RWPE1 (cell line): ENCODE results near the gene CLASP1.
"Not testable (repeated sequence)": the region's sequence is repeated elsewhere in the genome, so short reads cannot be mapped to it uniquely, and the experiment has no call there.

Experiments
- CTCF ChIA-PET: fragments of 350-600 bp; sonication (Branson Sonifier 250); formaldehyde crosslinking; extraction: SDS; loops from one replicate; lab custom pipeline; 2021; lab: Yijun Ruan, JAX
- POLR2A ChIA-PET: fragments of 400-600 bp; formaldehyde crosslinking; extraction: SDS; loops from one replicate; lab custom pipeline; 2020; ENCODE audit warnings: antibody characterized with exemption; ENCODE audit not compliant: low non-redundant PET; lab: Yijun Ruan, JAX
- DNase-seq: peaks from one replicate; pipeline ENCODE4 v3.0.0; 2012; ENCODE audit warnings: low spot score
- H3K27ac ChIP-seq: fragments of 450-650 bp; 2 replicates; pipeline ENCODE4 v1.5.1; 2017
- TF ChIP-seq, protein P1 (sequence below): fragments of 450-650 bp; conservative IDR thresholded peaks from 2 replicates; pipeline ENCODE4 v1.5.1; 2017; ENCODE audit warnings: low read depth, mild to moderate bottlenecking

The CLASP1 gene

GRCh38 chr2:121611730-121612705 is 37.2 kb downstream of the CLASP1 start:
- TF ChIP-seq, protein P1, sequence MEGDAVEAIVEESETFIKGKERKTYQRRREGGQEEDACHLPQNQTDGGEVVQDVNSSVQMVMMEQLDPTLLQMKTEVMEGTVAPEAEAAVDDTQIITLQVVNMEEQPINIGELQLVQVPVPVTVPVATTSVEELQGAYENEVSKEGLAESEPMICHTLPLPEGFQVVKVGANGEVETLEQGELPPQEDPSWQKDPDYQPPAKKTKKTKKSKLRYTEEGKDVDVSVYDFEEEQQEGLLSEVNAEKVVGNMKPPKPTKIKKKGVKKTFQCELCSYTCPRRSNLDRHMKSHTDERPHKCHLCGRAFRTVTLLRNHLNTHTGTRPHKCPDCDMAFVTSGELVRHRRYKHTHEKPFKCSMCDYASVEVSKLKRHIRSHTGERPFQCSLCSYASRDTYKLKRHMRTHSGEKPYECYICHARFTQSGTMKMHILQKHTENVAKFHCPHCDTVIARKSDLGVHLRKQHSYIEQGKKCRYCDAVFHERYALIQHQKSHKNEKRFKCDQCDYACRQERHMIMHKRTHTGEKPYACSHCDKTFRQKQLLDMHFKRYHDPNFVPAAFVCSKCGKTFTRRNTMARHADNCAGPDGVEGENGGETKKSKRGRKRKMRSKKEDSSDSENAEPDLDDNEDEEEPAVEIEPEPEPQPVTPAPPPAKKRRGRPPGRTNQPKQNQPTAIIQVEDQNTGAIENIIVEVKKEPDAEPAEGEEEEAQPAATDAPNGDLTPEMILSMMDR: no peak
- no peak for DNase-seq
- POLR2A ChIA-PET: no interaction called here
- CTCF ChIA-PET: interaction anchor here (0.6 kb wide), 1 partner anchor 71 kb away, joined by 3 read pairs; no protein-coding TSS in a partner anchor
- no peak overlapping the region for H3K27ac ChIP-seq

- POLR2A ChIA-PET, CTCF ChIA-PET, DNase-seq, H3K27ac ChIP-seq: not testable (repeated sequence)
Observed at GRCh38 chr2:121611048-121611649, 38.1 kb downstream of the CLASP1 start.

DNA sequence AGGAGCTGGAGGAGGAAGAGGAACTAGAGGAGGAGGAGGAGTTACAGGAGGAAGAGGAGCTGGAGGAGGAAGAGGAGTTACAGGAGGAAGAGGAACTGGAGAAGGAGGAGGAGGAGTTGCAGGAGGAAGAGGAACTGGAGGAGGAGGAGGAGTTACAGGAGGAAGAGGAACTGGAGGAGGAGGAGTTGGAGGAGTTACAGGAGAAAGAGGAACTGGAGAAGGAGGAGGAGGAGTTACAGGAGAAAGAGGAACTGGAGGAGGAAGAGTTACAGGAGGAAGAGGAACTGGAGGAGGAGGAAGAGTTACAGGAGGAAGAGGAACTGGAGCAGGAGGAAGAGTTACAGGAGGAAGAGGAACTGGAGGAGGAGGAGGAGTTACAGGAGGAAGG is 38.8 kb downstream of the CLASP1 start:
- CTCF ChIA-PET, H3K27ac ChIP-seq, DNase-seq, POLR2A ChIA-PET: not testable (repeated sequence)

GRCh38 chr2:121608967-121609366 is 40.3 kb downstream of the CLASP1 start:
- no peak overlapping the region for H3K27ac ChIP-seq
- TF ChIP-seq, protein P1: no peak
- CTCF ChIA-PET: interaction anchor here (0.6 kb wide), 1 partner anchor 11 kb away, joined by 3 read pairs; no protein-coding TSS in a partner anchor
- POLR2A ChIA-PET: no interaction called here
- DNase-seq: no peak

- POLR2A ChIA-PET: no interaction called here
- no peak for DNase-seq
- no peak overlapping the region for H3K27ac ChIP-seq
- TF ChIP-seq, protein P1: no peak
- CTCF ChIA-PET: interaction anchor here (0.5 kb wide), 1 partner anchor 213 kb away, joined by 3 read pairs; no protein-coding TSS in a partner anchor
Observed at GRCh38 chr2:121608367-121608766, 40.9 kb downstream of the CLASP1 start.

GRCh38 chr2:121605820-121606733 is 43.2 kb downstream of the CLASP1 start:
- DNase-seq: no peak
- POLR2A ChIA-PET: no interaction called here
- H3K27ac ChIP-seq: no peak overlapping the region
- TF ChIP-seq, protein P1: no peak
- CTCF ChIA-PET: no interaction called here

GRCh38 chr2:121603185-121603584 is 46.1 kb downstream of the CLASP1 start:
- POLR2A ChIA-PET: no interaction called here
- TF ChIP-seq, protein P1: no peak
- DNase-seq: no peak
- H3K27ac ChIP-seq: no peak overlapping the region
- CTCF ChIA-PET: no interaction called here
